AG04449 (cell line): ENCODE measurements around the gene SDK1.

Experiments
- CTCF ChIA-PET: fragments of 350-600 bp; formaldehyde crosslinking; extraction: SDS; loops from one replicate; lab custom pipeline; 2021; ENCODE audit warnings: antibody characterized with exemption; lab: Yijun Ruan, JAX
- POLR2A ChIA-PET: fragments of 400-600, 350-600 bp; formaldehyde crosslinking; extraction: SDS; loops from one replicate; lab custom pipeline; 2020; ENCODE audit warnings: antibody characterized with exemption, inconsistent platforms; lab: Yijun Ruan, JAX
- DNase-seq: peaks from one replicate; pipeline ENCODE4 v3.0.0-alpha.2; 2010; ENCODE audit warnings: low read depth, low spot score
- H3K4me3 ChIP-seq: 2 replicates; pipeline ENCODE4 v1.5.1; 2011; ENCODE audit warnings: low read depth, mild to moderate bottlenecking, control low read depth, low read length
- TF ChIP-seq, protein P1 (sequence below): IDR thresholded peaks from one replicate; pipeline ENCODE4 v1.5.1; 2011; ENCODE audit warnings: mild to moderate bottlenecking, moderate library complexity, low read length, control low read depth, inconsistent platforms; ENCODE audit not compliant: insufficient read depth; ENCODE audit errors: missing control alignments

SDK1 gene

DNA sequence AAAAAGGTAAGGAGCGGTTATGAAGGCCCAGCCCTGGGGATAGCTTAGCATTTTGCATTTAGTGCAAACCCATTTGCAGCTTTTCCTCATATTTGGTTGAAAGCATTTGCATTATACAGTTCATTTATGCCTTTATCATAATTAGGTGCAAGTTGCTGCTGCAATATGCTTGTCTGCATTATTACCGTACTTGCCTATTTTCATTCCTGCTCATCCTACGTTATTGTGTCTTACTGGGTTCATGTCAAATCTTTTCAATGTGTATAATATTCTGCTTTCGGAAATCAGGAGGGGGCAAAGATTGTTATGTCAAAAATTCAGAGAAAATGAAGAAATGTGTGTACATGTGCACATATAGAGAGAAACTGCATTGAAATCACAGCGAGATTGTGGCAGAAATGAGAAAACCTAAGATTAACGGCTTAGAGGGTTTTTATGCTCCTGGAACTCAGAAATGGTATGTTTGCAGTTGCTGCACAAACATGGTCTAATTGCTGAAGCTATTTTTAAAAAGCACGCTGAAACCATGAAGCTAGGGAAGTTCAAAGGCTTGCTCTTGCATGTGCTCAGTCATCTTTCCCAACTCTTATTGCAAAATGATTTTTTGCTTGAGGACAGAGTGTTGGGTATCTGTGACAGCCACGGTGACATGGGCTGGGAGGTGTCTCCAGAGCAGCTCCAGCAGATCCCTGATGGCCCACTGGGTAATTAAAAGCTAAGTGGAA is 613.2 kb downstream of the SDK1 start:
- DNase-seq: no peak
- POLR2A ChIA-PET: no interaction called here
- CTCF ChIA-PET: no interaction called here
- no peak overlapping the region for H3K4me3 ChIP-seq
- TF ChIP-seq, protein P1, sequence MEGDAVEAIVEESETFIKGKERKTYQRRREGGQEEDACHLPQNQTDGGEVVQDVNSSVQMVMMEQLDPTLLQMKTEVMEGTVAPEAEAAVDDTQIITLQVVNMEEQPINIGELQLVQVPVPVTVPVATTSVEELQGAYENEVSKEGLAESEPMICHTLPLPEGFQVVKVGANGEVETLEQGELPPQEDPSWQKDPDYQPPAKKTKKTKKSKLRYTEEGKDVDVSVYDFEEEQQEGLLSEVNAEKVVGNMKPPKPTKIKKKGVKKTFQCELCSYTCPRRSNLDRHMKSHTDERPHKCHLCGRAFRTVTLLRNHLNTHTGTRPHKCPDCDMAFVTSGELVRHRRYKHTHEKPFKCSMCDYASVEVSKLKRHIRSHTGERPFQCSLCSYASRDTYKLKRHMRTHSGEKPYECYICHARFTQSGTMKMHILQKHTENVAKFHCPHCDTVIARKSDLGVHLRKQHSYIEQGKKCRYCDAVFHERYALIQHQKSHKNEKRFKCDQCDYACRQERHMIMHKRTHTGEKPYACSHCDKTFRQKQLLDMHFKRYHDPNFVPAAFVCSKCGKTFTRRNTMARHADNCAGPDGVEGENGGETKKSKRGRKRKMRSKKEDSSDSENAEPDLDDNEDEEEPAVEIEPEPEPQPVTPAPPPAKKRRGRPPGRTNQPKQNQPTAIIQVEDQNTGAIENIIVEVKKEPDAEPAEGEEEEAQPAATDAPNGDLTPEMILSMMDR: no peak

DNA sequence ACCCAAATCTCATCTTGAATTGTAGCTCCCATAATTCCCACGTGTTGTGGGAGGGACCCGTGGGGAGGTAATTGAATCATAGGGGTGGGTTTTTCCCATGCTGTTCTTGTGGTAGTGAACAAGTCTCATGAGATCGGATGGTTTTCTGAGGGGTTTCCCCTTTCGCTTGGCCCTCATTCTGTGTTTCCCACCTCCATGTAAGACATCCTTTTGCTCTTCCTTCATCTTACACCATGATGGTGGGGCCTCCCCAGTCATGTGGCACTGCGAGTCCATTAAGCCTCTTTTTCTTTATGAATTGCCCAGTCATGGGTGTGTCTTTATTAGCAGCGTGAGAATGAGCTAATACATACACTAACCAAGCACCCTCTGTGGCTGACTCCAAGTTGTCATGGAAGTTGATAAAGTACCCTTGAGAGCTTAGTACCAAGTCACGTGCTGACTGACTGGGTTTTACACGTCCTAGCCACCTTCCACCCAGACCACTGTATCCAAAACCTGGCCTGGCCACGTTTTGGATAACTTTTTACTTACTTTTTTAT is 614.4 kb downstream of the SDK1 start:
- DNase-seq: no peak
- POLR2A ChIA-PET: no interaction called here
- CTCF ChIA-PET: no interaction called here
- no peak overlapping the region for H3K4me3 ChIP-seq
- TF ChIP-seq, protein P1: no peak

DNA sequence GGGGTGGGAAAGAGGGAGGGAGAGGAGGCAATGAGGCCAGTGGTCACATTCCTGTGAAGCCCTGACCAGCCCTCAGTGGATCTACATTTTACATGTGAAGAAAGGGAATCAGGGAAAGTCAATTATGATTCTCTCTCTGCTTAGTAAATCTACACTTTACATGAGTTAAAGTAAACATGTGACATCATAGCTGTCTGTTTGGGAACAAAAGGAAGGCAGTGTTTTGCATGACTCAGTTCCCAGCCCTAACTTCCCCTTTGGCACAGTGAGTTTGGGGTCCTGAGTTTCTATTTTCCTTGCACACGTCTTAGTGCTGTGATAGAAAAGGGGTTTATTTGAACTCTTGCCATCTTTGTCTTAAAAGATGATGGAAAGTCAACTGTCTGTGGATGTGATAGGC is 615.1 kb downstream of the SDK1 start:
- no peak for DNase-seq
- H3K4me3 ChIP-seq: no peak overlapping the region
- ChIA-PET CTCF (no interaction called here), POLR2A (no interaction called here)
- TF ChIP-seq, protein P1: no peak

DNA sequence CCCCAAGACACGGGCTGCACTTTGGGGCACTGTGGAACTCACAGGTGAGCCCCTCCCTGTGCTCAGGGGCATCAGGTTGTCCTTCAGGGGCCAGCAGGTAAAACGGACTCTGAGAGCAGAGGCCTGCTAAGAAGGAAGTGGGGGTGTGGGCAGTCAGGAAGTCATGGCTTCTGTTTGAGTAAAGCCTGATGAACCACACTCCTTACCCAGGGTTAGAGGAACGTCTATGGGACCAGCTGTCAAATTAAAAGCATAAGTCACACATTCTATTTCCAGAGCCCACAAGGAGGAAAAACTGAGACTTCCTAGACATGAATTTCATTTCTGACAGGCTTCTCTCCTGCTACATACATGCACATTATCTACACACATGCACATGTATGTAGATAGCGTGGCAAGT is 616.4 kb downstream of the SDK1 start:
- ChIA-PET POLR2A (no interaction called here), CTCF (no interaction called here)
- no peak for DNase-seq
- H3K4me3 ChIP-seq: no peak overlapping the region
- TF ChIP-seq, protein P1: no peak

DNA sequence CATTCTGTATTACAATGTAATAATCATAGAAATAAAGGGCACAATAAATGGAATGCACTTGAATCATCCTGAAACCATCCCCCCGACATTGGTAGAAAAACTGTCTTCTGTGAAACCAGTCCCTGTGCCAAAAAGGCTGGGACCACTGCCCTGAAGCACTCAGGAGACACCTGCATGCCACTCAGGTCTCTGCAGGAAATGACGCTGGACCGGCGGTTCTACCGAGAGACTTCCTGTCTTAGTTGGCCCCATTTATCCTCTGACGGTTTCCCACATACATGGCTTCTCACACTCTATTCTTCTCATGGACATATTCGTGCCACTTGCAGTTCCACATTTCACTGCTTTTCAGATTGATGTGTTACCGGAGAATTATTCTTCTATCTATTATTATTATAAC is 617.5 kb downstream of the SDK1 start:
- ChIA-PET CTCF (no interaction called here), POLR2A (no interaction called here)
- no peak overlapping the region for H3K4me3 ChIP-seq
- TF ChIP-seq, protein P1: no peak
- no peak for DNase-seq

DNA sequence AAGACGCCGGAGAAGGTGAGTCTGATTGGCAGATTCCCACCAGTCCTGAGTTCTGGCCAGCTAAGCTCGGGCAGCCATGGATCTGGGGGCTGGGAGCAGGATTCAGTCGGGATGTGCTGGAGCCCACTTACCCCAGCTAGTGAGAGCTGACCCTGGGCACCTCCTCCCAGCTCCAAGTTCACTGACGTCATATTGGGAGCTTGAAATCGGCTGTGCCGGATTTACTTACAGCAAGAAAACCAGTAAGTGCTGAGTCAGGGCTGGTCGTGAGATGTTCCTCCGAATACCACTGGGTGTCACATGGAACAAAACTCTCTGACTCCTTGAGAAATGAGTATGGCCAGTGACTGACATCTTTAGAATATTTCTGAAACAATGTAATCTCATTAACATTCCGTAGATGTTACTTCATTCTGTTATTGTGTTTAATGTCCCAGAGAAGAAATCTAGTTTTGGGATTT is 621.2 kb downstream of the SDK1 start:
- DNase-seq: peak; percentile 31
- POLR2A ChIA-PET: no interaction called here
- no peak overlapping the region for H3K4me3 ChIP-seq
- CTCF ChIA-PET: no interaction called here
- TF ChIP-seq, protein P1: no peak
